NAMALWA (cell line): ENCODE measurements around the gene L3MBTL2.

ENCODE experiments used
- DNase-seq: peaks from one replicate; pipeline ENCODE4 v3.0.0-alpha.2; 2015; ENCODE audit warnings: low spot score

Gene L3MBTL2

DNA sequence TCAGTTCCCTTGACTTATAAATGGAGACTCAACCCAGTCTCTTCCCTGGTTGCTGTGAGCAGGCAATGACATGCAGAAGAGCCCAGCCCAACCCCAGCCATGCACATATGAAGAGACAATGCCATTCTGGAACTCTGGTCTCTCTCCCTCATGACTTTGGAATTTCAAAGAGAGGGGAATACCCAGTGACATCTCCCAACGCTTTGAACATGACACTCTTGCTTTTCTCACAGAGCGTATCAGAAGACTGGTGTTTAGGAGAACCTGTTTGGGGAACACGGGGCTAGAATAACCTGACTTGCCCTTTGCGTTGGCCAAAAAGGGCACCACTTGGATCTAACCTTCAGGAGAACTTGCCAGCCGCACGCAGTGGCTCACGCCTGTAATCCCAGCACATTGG, 68.0 kb downstream of the L3MBTL2 start:
- no peak for DNase-seq

DNA sequence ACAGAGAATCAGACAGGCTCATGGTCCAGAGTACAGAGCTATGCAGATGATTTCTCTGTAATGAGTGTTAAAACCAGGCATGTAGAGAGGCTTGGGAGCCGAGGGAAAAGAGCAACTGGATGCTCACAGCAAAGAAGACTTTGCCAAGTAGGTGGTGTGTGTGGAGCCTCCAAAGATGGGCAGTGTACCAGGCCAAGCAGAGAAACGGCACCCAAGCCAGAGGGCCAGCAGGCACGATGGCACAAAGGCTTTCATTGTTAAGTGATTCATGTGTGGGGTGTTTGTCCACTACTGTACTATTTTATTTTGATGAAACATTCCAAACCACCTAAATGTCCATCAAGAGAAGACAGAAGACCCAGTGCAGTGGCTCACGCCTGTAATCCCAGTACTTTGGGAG, 69.7 kb downstream of the L3MBTL2 start:
- DNase-seq: no peak

DNA sequence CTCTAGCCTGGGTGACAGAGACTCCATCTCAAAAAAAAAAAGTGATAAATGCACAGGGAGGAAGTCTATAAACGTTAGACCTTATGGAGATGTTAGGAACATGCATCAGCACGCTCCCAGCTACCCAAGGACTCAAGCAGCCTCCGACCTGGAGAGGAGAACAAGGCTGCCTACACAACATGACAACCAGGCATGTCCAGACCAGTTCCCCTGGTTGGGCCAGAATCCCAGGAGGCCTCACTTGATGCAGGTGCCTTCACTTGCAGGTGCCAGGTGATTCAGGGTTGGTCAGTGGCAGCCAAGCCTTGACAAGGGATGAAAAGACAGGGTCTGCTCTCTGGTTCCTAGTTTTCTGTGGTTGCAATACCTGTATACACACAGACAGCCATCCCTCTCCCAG, 75.0 kb downstream of the L3MBTL2 start:
- no peak for DNase-seq

DNA sequence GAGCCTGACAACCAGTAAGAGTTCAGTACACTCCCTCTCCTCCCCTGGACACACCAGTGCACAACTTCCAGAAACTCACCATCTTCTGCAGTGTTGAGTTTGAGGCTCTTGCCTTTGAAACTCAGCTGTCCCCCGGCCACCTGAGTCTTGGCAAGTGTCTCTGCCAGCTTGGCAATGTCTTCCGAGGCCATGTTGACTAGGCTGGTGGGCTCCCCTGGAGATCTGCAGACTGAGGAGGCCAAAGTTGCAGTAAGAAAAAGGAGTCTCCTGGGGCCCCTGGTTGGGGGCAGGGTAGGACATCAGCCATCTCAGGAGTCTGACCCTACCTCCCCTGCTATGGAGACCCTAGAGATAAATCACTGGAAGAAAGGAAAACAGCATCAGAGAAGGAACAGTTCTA, 75.7 kb downstream of the L3MBTL2 start:
- DNase-seq: no peak
